Transverse colon (tissue), 4 donors: ENCODE measurements around the gene ZBTB38. TPM values are rescaled to one million over a fixed set of nuclear protein-coding genes. Genes with fewer than 3 reads are reported as not detected.
A peak's percentile ranks its signal among the peaks of the same experiment; 100 is the strongest.

Experiments
- DNase-seq: peaks from one replicate; pipeline ENCODE4 v3.0.0-alpha.2; 2019
- H3K27ac ChIP-seq, 4 donors: fragments of 200-600 bp; sonication (generic); 2 replicates each; pipeline ENCODE4 v1.5.1; 2016 to 2018; ENCODE audit warnings: inconsistent platforms in 4 of 4
- H3K27me3 ChIP-seq: fragments of 200-600 bp; sonication (generic); 2 replicates; pipeline ENCODE4 v1.5.1; 2017; ENCODE audit warnings: inconsistent platforms
- H3K36me3 ChIP-seq, 4 donors: fragments of 200-600 bp; sonication (generic); 2 replicates each; pipeline ENCODE4 v1.5.1; 2017 to 2019; ENCODE audit warnings: inconsistent platforms in 4 of 4
- H3K4me1 ChIP-seq, 4 donors: fragments of 200-600 bp; sonication (generic); 2 replicates each; pipeline ENCODE4 v1.5.1; 2017 to 2020; ENCODE audit warnings: inconsistent platforms in 4 of 4
- H3K4me3 ChIP-seq, 4 donors: fragments of 200-600 bp; sonication (generic); 1 replicate in 1 of 4; 2 replicates in 3 of 4; pipeline versions ENCODE4 v1.5.1 to v1.6.1; 2017 to 2019; ENCODE audit warnings: inconsistent platforms in 4 of 4
- H3K9me3 ChIP-seq, 2 donors: fragments of 200-600 bp; sonication (generic); 2 replicates each; pipeline ENCODE4 v1.5.1; 2017 to 2019; ENCODE audit warnings: inconsistent platforms in 2 of 2
- CTCF ChIP-seq, 5 experiments: fragments of 200-600 bp in 3 of 5; fragments of 450-650 bp in 2 of 5; sonication (generic) in 3 of 5; IDR thresholded peaks; 1 replicate in 2 of 5; 2 replicates in 3 of 5; pipeline ENCODE4 v1.5.1; 2016 to 2017; ENCODE audit warnings: antibody characterized with exemption in 5 of 5, inconsistent platforms in 3 of 5, mild to moderate bottlenecking in 2 of 5, moderate library complexity in 1 of 5
- EP300 ChIP-seq: sonication (generic); formaldehyde crosslinking; IDR thresholded peaks from one replicate; pipeline ENCODE4 v1.6.1; 2017; ENCODE audit warnings: antibody characterized with exemption, low read depth
- POLR2A ChIP-seq: fragments of 450-650 bp; IDR thresholded peaks from one replicate; pipeline ENCODE4 v1.6.1; 2016; ENCODE audit warnings: antibody characterized with exemption, mild to moderate bottlenecking, moderate library complexity
- POLR2AphosphoS5 ChIP-seq, 3 donors: sonication (generic); formaldehyde crosslinking; IDR thresholded peaks; one replicate each; pipeline ENCODE4 v1.6.1; 2016; ENCODE audit warnings: antibody characterized with exemption in 3 of 3
- WGBS, 2 donors: methylation state at CpG; one replicate each; pipeline ENCODE4 v1.1.5; 2018; ENCODE audit warnings: low coverage in 1 of 2; 5-methylcytosine and 5-hydroxymethylcytosine counted together
- in situ Hi-C, 4 donors: fragments of 200-750 bp; cut with MboI; loops; one replicate each; pipeline versions ENCODE4 v1.15.0 to v1.15.1; 2017; ENCODE audit warnings: low sequenced_read_pairs in 3 of 4, low pct_ligation_motif_present in 1 of 4, low pct_unique_long_range_greater_than_20kb in 1 of 4
- intact Hi-C: fragments of 100-400 bp; cut with DNase I; formaldehyde crosslinking; loops from one replicate; pipeline ENCODE4 v1.15.1; 2023; ENCODE audit warnings: low total_unique reads
- total RNA-seq, 4 donors: library from RNA; depleted of rRNA; stranded (reverse); fragments of >200 nt; gene quantifications; one replicate each; pipeline ENCODE4 v1.1.0, GENCODE V29; 2016

The ZBTB38 gene
- total RNA-seq, 4 donors from 2014 or later = 71.8 to 182 (median 169) TPM

DNA sequence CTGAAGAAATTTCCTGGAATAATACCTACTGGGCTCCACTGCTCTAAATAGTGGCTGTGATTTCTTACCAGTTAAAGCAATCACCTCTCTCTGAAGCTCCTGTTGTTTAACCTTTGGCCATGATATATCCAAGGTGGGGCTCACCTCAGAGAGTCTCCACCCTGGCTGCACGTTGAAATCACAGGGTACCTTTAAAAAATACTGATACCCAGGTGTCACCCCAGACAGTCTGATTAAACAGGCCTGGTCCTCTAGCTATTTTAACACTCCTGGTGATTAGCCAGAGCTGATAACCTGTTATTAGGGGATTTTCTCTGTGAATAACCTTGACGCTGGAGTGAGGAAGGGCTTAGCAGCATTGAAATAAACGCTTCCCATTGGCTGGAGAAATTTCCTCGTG lies 22.3 kb upstream of the ZBTB38 start:
- no peaks in the 10 kb centered on the region for H3K27me3 ChIP-seq
- H3K4me1 ChIP-seq = peaks cover 0 to 35% (median 14%) of the 10 kb centered on the region in 4 donors
- H3K9me3 ChIP-seq = no peaks in the 10 kb centered on the region
- peak overlapping the region; percentile 34 to 82 (median 77) for H3K27ac ChIP-seq
- intact Hi-C loops (no loop called here), in situ Hi-C loops (no loop called here)
- peak overlapping the region in 1 of 4 donors; percentile 1 for H3K4me3 ChIP-seq
- H3K36me3 ChIP-seq = no peaks in the 10 kb centered on the region
- 57% methylated on average over 4 of the region's 4 CpGs; no CpG with 5 or more reads in 1 of the 2 donors for WGBS, 2 donors
- TF ChIP-seq POLR2AphosphoS5 (IDR thresholded peaks at IDR 0.05) = no peak
- TF ChIP-seq EP300 = no peak
- TF ChIP-seq POLR2A = no peak
- TF ChIP-seq CTCF (IDR thresholded peaks at IDR 0.05) = no peak
- no peak for DNase-seq

DNA sequence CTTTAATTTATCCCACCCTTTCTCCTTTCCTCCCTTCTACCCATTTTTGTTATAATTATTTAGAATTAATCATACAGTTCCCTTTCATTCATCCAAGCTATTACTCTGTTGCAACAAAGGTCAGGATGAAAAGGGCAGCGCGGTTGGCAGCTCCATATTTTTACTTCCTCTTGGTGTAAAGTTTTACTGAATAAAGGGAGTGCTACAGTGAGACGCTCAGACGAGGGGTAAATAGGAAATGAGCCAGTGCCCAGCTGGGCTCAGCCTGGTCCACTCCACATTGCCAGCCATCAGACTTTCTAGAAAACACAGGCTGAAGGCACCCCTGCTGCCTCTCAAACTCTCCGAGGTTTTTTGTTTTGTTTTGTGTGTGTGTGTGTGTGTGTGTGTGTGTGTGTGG lies 21.9 kb upstream of the ZBTB38 start:
- Histone ChIP-seq H3K9me3 (no peaks in the 10 kb centered on the region), H3K27me3 (no peaks in the 10 kb centered on the region), H3K27ac (peak overlapping the region; percentile 34 to 82 (median 77)), H3K36me3 (no peaks in the 10 kb centered on the region), H3K4me3 (peak overlapping the region in 1 of 4 donors; percentile 1), H3K4me1 (peaks cover 0 to 35% (median 14%) of the 10 kb centered on the region in 4 donors)
- 45 to 53% methylated on average over 3 to 5 of the region's 5 CpGs for WGBS, 2 donors
- intact Hi-C loops = no loop called here
- TF ChIP-seq CTCF (IDR thresholded peaks at IDR 0.05) (no peak), POLR2A (peak; percentile 43)
- peak; percentile 47 for DNase-seq
- in situ Hi-C loops = no loop called here

- in situ Hi-C loops (no loop called here), intact Hi-C loops (no loop called here)
- DNase-seq = no peak
- Histone ChIP-seq H3K27me3 (no peaks in the 10 kb centered on the region), H3K4me3 (no peak overlapping the region), H3K9me3 (no peaks in the 10 kb centered on the region), H3K4me1 (peaks cover 0 to 35% (median 14%) of the 10 kb centered on the region in 4 donors), H3K36me3 (no peaks in the 10 kb centered on the region), H3K27ac (peak overlapping the region; percentile 34 to 82 (median 77))
- TF ChIP-seq CTCF (IDR thresholded peaks at IDR 0.05) (no peak), EP300 (no peak), POLR2A (no peak), POLR2AphosphoS5 (IDR thresholded peaks at IDR 0.05) (no peak)
- WGBS, 2 donors = 74 to 92% methylated on average over 2 to 5 of the region's 5 CpGs
These were observed 21.5 kb upstream of the ZBTB38 start for GRCh38 chr3:141346839-141347238.

- H3K36me3 ChIP-seq = no peaks in the 10 kb centered on the region
- 76% methylated on average over 1 of the region's 1 CpG; no CpG with 5 or more reads in 1 of the 2 donors for WGBS, 2 donors
- peaks cover 0 to 35% (median 14%) of the 10 kb centered on the region in 4 donors for H3K4me1 ChIP-seq
- in situ Hi-C loops (no loop called here), intact Hi-C loops (no loop called here)
- DNase-seq = no peak
- no peak overlapping the region for H3K4me3 ChIP-seq
- H3K9me3 ChIP-seq = no peaks in the 10 kb centered on the region
- H3K27ac ChIP-seq = no peak overlapping the region
- no peaks in the 10 kb centered on the region for H3K27me3 ChIP-seq
- TF ChIP-seq POLR2A = no peak
- TF ChIP-seq POLR2AphosphoS5 (IDR thresholded peaks at IDR 0.05) = no peak
These were observed 19.5 kb upstream of the ZBTB38 start for GRCh38 chr3:141348837-141349236.

- in situ Hi-C loops (loop anchor here in 2 of 4 donors (10.0 to 25.0 kb wide), 2 partner anchors 95 to 213 kb away; no protein-coding TSS in a partner anchor), intact Hi-C loops (no loop called here)
- WGBS, 2 donors = 94 to 97% methylated on average over 2 of the region's 2 CpGs
- Histone ChIP-seq H3K4me1 (peaks cover 0 to 26% (median 12%) of the 10 kb centered on the region in 4 donors), H3K27ac (no peak overlapping the region), H3K4me3 (no peak overlapping the region), H3K36me3 (no peaks in the 10 kb centered on the region), H3K27me3 (no peaks in the 10 kb centered on the region), H3K9me3 (no peaks in the 10 kb centered on the region)
- no peak for DNase-seq
- TF ChIP-seq EP300 (no peak), CTCF (IDR thresholded peaks at IDR 0.05) (no peak), POLR2A (no peak), POLR2AphosphoS5 (IDR thresholded peaks at IDR 0.05) (no peak)
These were observed 18.6 kb upstream of the ZBTB38 start for GRCh38 chr3:141349711-141350110.
